Nephron (organoid): ENCODE measurements around the gene NWD2.

Experiments
- H3K27ac Mint-ChIP-seq, 3 experiments: 2 replicates each; pipeline ENCODE4 v1.8.0; 2020; ENCODE audit warnings: mixed read lengths in 3 of 3, mild to moderate bottlenecking in 2 of 3, moderate library complexity in 1 of 3
- H3K27me3 Mint-ChIP-seq: 2 replicates; pipeline ENCODE4 v1.8.0; 2021; ENCODE audit warnings: low read depth, mild to moderate bottlenecking, moderate library complexity, mixed read lengths
- H3K36me3 Mint-ChIP-seq: 2 replicates; pipeline ENCODE4 v1.8.0; 2020; ENCODE audit warnings: low read depth, mixed read lengths
- H3K4me1 Mint-ChIP-seq: 2 replicates; pipeline ENCODE4 v1.8.0; 2020; ENCODE audit warnings: mixed read lengths
- H3K4me3 Mint-ChIP-seq, 3 experiments: 2 replicates each; pipeline ENCODE4 v1.8.0; 2020; ENCODE audit warnings: mild to moderate bottlenecking in 3 of 3, mixed read lengths in 3 of 3, moderate library complexity in 2 of 3
- H3K9me3 Mint-ChIP-seq: 2 replicates; pipeline ENCODE4 v1.8.0; 2020; ENCODE audit warnings: mixed read lengths
- TF ChIP-seq, protein P1 (sequence below), 3 experiments: fragments of 200-600 bp; sonication (generic); IDR thresholded peaks; one replicate each; pipeline ENCODE4 v1.5.0; 2021; ENCODE audit warnings: antibody characterized with exemption in 3 of 3; ENCODE audit not compliant: unreplicated experiment in 3 of 3

The NWD2 gene

DNA sequence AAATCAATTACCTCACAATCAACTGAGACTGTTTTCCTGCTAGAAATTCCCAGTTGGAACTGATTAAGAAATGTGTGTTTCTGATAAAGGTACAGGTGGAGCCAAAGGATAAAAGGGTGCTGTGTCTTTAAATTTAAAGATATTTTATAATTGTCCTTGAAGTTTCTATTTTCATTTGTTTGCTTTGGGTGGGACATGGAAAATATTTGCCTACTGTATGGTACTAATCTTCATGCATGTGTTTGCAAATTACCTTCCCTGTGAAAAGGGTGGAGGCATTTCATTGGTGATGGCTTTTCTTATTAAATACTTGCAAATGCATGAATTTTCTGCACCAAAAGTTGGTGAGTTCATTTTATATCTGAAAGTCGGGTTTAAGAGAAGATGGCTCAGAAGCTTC is 225.7 kb downstream of the NWD2 start:
- no peaks in the 10 kb centered on the region for H3K27me3 Mint-ChIP-seq
- no peaks in the 10 kb centered on the region for H3K9me3 Mint-ChIP-seq
- H3K4me3 Mint-ChIP-seq = no peak overlapping the region
- H3K27ac Mint-ChIP-seq = no peak overlapping the region
- H3K4me1 Mint-ChIP-seq = no peaks in the 10 kb centered on the region
- TF ChIP-seq, protein P1, sequence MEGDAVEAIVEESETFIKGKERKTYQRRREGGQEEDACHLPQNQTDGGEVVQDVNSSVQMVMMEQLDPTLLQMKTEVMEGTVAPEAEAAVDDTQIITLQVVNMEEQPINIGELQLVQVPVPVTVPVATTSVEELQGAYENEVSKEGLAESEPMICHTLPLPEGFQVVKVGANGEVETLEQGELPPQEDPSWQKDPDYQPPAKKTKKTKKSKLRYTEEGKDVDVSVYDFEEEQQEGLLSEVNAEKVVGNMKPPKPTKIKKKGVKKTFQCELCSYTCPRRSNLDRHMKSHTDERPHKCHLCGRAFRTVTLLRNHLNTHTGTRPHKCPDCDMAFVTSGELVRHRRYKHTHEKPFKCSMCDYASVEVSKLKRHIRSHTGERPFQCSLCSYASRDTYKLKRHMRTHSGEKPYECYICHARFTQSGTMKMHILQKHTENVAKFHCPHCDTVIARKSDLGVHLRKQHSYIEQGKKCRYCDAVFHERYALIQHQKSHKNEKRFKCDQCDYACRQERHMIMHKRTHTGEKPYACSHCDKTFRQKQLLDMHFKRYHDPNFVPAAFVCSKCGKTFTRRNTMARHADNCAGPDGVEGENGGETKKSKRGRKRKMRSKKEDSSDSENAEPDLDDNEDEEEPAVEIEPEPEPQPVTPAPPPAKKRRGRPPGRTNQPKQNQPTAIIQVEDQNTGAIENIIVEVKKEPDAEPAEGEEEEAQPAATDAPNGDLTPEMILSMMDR (IDR thresholded peaks at IDR 0.05; ENCODE audit: unreplicated experiment in 3 of 3) = no peak
- H3K36me3 Mint-ChIP-seq = no peaks in the 10 kb centered on the region

DNA sequence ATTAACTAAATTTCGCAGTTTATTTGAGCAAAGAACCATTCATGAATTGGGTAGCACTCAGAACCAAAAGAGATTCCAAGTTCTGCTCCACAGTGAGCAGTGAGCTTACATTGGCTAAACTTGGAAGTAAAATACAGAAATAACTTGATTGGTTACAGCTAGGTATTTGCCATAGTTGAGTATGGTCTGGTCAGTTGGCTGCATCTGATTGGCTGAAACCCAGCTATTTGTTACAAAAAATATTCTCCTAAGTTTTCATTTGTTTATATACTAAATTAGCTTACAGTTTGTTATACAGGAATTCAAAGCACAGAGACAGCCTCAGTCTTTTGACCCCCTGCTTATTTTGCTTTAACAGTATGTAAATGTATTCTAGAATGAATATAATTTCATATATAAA is 226.6 kb downstream of the NWD2 start:
- H3K9me3 Mint-ChIP-seq = no peaks in the 10 kb centered on the region
- no peaks in the 10 kb centered on the region for H3K27me3 Mint-ChIP-seq
- TF ChIP-seq, protein P1 (IDR thresholded peaks at IDR 0.05; ENCODE audit: unreplicated experiment in 3 of 3) = no peak
- H3K4me3 Mint-ChIP-seq = no peak overlapping the region
- no peaks in the 10 kb centered on the region for H3K4me1 Mint-ChIP-seq
- no peaks in the 10 kb centered on the region for H3K36me3 Mint-ChIP-seq
- no peak overlapping the region for H3K27ac Mint-ChIP-seq

DNA sequence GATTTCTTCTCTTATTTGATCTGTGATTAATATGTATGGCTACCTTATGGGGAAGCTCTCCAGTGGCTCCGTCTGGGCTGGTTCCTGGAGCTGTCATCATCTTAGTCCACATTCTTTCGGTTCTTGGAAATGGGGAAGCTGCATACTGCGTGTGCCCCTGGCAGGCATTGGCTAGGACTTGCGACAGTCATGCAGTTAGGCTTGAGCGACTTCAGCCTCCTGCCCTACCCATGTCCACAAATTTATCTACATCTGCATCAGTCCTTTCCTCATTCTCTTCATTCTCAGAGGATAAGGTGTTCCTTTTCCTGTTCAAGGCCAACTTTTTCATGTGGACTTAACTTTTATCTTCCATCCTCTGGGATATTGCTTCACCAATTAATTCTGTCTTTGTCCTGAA is 227.4 kb downstream of the NWD2 start:
- H3K36me3 Mint-ChIP-seq = no peaks in the 10 kb centered on the region
- no peaks in the 10 kb centered on the region for H3K27me3 Mint-ChIP-seq
- H3K4me3 Mint-ChIP-seq = no peak overlapping the region
- no peak overlapping the region for H3K27ac Mint-ChIP-seq
- H3K9me3 Mint-ChIP-seq = no peaks in the 10 kb centered on the region
- TF ChIP-seq, protein P1 (IDR thresholded peaks at IDR 0.05; ENCODE audit: unreplicated experiment in 3 of 3) = no peak
- H3K4me1 Mint-ChIP-seq = no peaks in the 10 kb centered on the region

DNA sequence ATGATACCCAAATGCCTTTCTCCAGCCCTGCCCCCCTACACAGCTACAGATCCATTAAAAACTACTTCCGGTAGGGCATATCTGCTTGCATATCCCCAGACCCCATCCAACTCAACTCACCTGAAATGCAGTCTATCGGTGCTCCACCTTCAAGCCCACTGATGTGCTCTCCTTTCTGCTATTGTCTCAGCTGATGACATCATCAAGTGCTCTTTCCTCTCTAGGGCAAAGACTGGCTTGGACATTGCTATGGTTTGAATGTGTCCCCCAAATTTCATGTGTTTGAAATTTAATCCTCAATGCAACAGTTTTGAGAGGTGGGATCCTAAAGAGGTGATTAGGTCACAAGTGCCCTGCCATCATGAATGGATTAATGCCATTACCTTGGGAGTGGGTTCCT is 229.3 kb downstream of the NWD2 start:
- H3K9me3 Mint-ChIP-seq = peaks cover 2% of the 10 kb centered on the region
- TF ChIP-seq, protein P1 (IDR thresholded peaks at IDR 0.05; ENCODE audit: unreplicated experiment in 3 of 3) = no peak
- no peaks in the 10 kb centered on the region for H3K27me3 Mint-ChIP-seq
- no peak overlapping the region for H3K4me3 Mint-ChIP-seq
- no peaks in the 10 kb centered on the region for H3K4me1 Mint-ChIP-seq
- no peak overlapping the region for H3K27ac Mint-ChIP-seq
- no peaks in the 10 kb centered on the region for H3K36me3 Mint-ChIP-seq

DNA sequence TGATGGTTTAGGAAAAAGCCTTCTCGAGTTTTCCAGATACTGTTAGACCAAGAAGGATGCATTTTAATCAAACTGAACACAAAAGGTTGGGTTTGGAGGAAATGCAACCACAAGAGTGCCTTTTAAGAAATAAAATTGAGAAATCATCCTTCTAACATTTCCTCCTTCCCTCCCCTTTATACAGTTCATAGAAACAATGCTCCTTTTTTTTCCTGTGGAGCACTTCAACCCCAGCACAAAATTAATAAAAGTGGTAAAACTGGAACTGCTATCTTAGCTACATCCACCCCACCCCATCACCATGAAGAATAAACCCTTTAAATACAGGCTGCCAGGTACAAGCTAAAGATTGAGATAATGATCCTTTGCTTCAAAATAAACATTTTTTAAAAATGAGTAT is 230.5 kb downstream of the NWD2 start:
- Mint-ChIP-seq H3K27me3 (no peaks in the 10 kb centered on the region), H3K36me3 (peaks cover 3% of the 10 kb centered on the region), H3K4me3 (no peak overlapping the region), H3K9me3 (peaks cover 3% of the 10 kb centered on the region), H3K27ac (no peak overlapping the region), H3K4me1 (no peaks in the 10 kb centered on the region)
- TF ChIP-seq, protein P1 (IDR thresholded peaks at IDR 0.05; ENCODE audit: unreplicated experiment in 3 of 3) = no peak

DNA sequence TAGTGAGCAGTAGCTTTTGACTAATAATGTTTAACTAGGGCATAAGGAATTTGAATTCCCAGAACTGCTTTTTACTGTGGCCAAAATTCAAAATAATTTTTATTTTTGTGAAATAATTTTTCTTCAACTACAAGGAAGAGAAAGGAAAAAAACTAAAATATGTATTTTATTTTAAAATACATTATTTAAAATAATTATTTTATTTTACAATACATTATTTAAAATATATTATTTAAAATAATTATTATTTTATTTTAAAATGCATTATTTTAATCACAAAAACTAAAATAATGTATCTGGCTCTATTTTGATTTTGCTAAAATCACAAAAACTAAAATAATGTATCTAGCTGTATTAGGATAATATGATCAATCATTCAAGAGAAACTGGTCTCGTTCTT is 231.2 kb downstream of the NWD2 start:
- Mint-ChIP-seq H3K9me3 (peaks cover 3% of the 10 kb centered on the region), H3K36me3 (peaks cover 3% of the 10 kb centered on the region), H3K27ac (no peak overlapping the region), H3K27me3 (no peaks in the 10 kb centered on the region), H3K4me1 (no peaks in the 10 kb centered on the region), H3K4me3 (no peak overlapping the region)
- TF ChIP-seq, protein P1 (IDR thresholded peaks at IDR 0.05; ENCODE audit: unreplicated experiment in 3 of 3) = no peak
